Calu3 (cell line): ENCODE results near the gene SORCS3. TPM values are rescaled to one million over a fixed set of nuclear protein-coding genes. Genes with fewer than 3 reads are reported as not detected.
"Not testable (repeated sequence)": the region's sequence is repeated elsewhere in the genome, so short reads cannot be mapped to it uniquely, and the experiment has no call there.

ENCODE experiments used
- BruUV-seq: library from RNA; stranded (reverse); fragments of 400-500 nt; replicated peaks from 2 replicates; lab custom pipeline; 2021; lab: Mats Ljungman, UMichigan
- CTCF ChIA-PET: fragments of 300-600 bp; sonication (Branson Sonifier 250); formaldehyde crosslinking; loops from one replicate; lab custom pipeline; 2022; ENCODE audit warnings: antibody characterized with exemption; lab: Charles Lee
- DNase-seq: peaks from one replicate; pipeline ENCODE4 v3.0.0; 2022
- H3K27ac Mint-ChIP-seq: one replicate; pipeline ENCODE4 v1.8.0; 2022; ENCODE audit warnings: mixed read lengths; ENCODE audit not compliant: unreplicated experiment
- H3K27me3 Mint-ChIP-seq: one replicate; pipeline ENCODE4 v1.8.0; 2022; ENCODE audit warnings: mixed read lengths; ENCODE audit not compliant: unreplicated experiment
- H3K36me3 Mint-ChIP-seq: one replicate; pipeline ENCODE4 v1.8.0; 2022; ENCODE audit warnings: mild to moderate bottlenecking, moderate library complexity, mixed read lengths; ENCODE audit not compliant: insufficient read depth, unreplicated experiment
- H3K4me1 Mint-ChIP-seq: one replicate; pipeline ENCODE4 v1.8.0; 2022; ENCODE audit warnings: mild to moderate bottlenecking, low read depth, mixed read lengths; ENCODE audit not compliant: unreplicated experiment
- H3K4me3 Mint-ChIP-seq: one replicate; pipeline ENCODE4 v1.8.0; 2022; ENCODE audit warnings: mild to moderate bottlenecking, low read depth, moderate library complexity, mixed read lengths; ENCODE audit not compliant: unreplicated experiment
- H3K9me3 Mint-ChIP-seq: one replicate; pipeline ENCODE4 v1.8.0; 2022; ENCODE audit warnings: low read depth, mixed read lengths; ENCODE audit not compliant: unreplicated experiment
- intact Hi-C: fragments of 100-400 bp; cut with micrococcal nuclease; formaldehyde crosslinking; loops from one replicate; pipeline ENCODE4 v1.10.0; 2022; ENCODE audit not compliant: unreplicated experiment
- total RNA-seq: library from RNA; stranded (reverse); gene quantifications from 2 replicates; pipeline ENCODE4 v1.2.3, GENCODE V29; 2022
- TF ChIP-seq, protein P1 (sequence below): fragments of 200-600 bp; IDR thresholded peaks from one replicate; pipeline ENCODE4 v1.8.0; 2022; ENCODE audit warnings: antibody characterized with exemption; ENCODE audit not compliant: unreplicated experiment

SORCS3 gene
- total RNA-seq, 1 experiment from 2014 or later = not detected

DNA sequence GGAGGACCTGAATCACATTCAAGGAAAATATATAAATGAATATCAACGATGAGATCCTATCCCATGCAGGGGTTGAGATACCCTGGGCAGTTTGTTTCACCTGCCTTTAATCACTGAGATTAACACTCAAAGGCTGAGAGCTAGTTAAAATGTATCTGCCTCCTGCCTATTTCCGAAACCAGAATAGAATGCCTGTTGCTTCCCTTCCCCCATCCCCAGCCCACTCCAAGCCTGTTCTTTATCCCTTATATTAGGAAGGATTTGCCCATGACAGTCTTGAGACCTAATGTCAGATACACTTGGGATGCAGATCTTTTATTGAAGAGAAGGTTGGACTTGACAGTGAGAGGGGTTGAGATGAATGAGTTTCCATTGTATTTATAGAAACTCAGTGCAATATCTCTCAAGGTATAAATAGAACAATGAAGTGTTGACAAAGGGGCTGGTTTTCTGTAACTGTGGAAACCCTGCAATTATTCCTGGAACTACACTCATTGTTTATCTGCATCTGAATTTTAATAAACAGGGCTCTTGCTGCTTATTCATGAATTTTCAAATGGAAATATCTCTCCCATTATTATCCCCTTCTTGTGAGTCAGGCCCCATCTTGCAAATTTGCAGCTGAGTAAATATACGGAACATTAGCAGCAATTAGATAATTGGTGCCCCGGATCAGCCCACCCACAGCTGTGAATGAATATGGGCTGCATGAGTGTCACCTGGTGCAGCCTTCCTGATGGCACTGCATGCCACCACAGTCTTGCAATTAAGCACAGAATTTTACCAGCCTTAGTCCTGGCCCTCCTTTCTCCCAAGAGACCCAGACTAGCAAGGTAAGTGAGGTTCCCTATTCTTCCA, 66.7 kb downstream of the SORCS3 start:
- intact Hi-C loops = no loop called here
- CTCF ChIA-PET = no interaction called here
- no peaks in the 10 kb centered on the region for H3K9me3 Mint-ChIP-seq
- no peak for DNase-seq
- H3K4me3 Mint-ChIP-seq = no peak overlapping the region
- no peak overlapping the region for H3K27ac Mint-ChIP-seq
- no TSS peak for BruUV-seq
- no peaks in the 10 kb centered on the region for H3K4me1 Mint-ChIP-seq
- TF ChIP-seq, protein P1, sequence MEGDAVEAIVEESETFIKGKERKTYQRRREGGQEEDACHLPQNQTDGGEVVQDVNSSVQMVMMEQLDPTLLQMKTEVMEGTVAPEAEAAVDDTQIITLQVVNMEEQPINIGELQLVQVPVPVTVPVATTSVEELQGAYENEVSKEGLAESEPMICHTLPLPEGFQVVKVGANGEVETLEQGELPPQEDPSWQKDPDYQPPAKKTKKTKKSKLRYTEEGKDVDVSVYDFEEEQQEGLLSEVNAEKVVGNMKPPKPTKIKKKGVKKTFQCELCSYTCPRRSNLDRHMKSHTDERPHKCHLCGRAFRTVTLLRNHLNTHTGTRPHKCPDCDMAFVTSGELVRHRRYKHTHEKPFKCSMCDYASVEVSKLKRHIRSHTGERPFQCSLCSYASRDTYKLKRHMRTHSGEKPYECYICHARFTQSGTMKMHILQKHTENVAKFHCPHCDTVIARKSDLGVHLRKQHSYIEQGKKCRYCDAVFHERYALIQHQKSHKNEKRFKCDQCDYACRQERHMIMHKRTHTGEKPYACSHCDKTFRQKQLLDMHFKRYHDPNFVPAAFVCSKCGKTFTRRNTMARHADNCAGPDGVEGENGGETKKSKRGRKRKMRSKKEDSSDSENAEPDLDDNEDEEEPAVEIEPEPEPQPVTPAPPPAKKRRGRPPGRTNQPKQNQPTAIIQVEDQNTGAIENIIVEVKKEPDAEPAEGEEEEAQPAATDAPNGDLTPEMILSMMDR = no peak
- H3K27me3 Mint-ChIP-seq = peaks cover 10% of the 10 kb centered on the region
- no peaks in the 10 kb centered on the region for H3K36me3 Mint-ChIP-seq

DNA sequence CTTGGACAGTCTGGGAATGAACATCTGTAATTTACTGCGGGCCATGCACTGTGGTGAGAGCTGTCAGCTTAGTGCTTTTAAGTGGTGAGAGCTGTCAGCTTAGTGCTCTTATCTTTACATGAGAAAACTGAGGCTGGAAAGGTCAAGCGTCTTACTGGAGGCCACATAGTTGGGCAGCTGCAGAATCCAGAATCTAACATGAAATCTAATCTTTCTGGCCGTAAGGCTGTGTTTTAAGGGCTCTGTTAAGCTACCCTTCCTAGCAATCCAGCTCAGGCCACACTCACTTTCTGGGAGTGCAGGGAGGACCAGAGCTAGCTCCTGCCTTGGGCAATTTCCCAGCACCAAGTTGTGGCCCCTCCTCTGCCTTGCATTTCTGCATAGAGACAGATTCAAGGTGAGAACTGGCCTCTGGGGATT, 70.2 kb downstream of the SORCS3 start:
- Mint-ChIP-seq H3K9me3 (no peaks in the 10 kb centered on the region), H3K4me1 (no peaks in the 10 kb centered on the region), H3K36me3 (no peaks in the 10 kb centered on the region), H3K4me3 (no peak overlapping the region), H3K27me3 (peaks cover 22% of the 10 kb centered on the region), H3K27ac (no peak overlapping the region)
- TF ChIP-seq, protein P1 = no peak
- intact Hi-C loops = no loop called here
- CTCF ChIA-PET = no interaction called here
- DNase-seq = no peak
- BruUV-seq = no TSS peak

DNA sequence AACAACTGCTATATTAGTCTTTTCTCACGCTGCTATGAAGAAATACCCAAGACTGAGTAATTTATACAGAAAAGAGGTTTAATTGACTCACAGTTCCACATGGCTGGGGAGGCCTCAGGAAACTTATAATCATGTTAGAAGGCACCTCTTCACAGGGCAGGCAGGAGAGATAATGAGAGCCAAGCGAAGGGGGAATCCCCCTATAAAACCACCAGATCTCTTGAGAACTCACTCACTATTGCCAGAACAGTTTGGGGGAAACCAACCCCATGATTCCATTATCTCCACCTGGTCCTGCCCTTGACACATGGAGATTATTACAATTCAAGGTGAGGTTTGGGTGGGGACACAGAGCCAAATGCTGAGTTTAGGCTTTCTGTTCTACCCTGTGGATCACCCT, 89.5 kb downstream of the SORCS3 start:
- H3K27ac Mint-ChIP-seq, H3K36me3 Mint-ChIP-seq, H3K9me3 Mint-ChIP-seq, intact Hi-C loops, DNase-seq, CTCF ChIA-PET, BruUV-seq, H3K4me1 Mint-ChIP-seq, H3K4me3 Mint-ChIP-seq: not testable (repeated sequence)
- peaks cover 13% of the 10 kb centered on the region for H3K27me3 Mint-ChIP-seq

DNA sequence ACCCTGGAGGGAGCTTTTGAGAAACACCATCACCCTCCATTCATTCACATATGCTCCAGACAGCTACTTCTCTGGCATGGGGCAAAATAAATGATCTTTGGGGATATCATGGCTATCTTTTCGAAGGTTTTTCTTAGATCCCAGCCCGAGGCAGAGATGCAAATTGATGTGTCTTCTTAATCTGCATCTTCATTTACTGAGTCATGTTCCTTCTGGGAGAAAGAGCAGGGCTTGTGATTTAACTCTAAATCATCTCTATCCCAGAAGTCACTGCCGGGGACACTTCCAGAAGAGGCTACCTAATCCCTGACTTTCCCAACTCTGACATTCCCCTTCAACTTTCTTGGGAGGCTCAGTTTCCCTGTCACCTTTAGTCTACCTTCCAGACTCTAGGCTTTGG, 90.1 kb downstream of the SORCS3 start:
- TF ChIP-seq, protein P1 = no peak

DNA sequence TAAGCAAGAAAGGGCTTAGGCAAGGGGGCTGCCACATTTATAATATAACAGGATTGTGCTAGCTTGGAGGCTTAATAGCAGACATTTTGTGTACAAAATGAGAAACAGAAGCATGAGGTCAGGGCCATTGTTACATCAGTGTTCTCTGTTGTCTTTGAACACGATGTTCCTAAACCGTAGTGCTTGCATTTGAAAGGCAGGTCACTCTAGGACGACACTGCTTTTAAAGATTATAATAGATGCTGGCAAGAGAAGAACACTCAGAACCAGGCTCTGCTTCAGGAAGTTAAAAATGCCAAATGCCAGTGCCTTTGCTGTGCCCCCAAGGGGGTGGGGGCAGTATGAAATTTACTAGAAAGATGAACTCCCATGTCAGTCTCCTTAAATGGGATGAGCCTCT, 91.1 kb downstream of the SORCS3 start:
- DNase-seq = no peak
- Mint-ChIP-seq H3K36me3 (no peaks in the 10 kb centered on the region), H3K9me3 (no peaks in the 10 kb centered on the region), H3K27me3 (peaks cover 13% of the 10 kb centered on the region), H3K4me3 (no peak overlapping the region), H3K27ac (no peak overlapping the region), H3K4me1 (no peaks in the 10 kb centered on the region)
- TF ChIP-seq, protein P1 = no peak
- CTCF ChIA-PET = no interaction called here
- no TSS peak for BruUV-seq
- intact Hi-C loops = no loop called here

More for the DNA sequence above, 90.1 kb downstream of the SORCS3 start:
- Mint-ChIP-seq H3K4me1 (no peaks in the 10 kb centered on the region), H3K27ac (no peak overlapping the region), H3K9me3 (no peaks in the 10 kb centered on the region), H3K36me3 (no peaks in the 10 kb centered on the region), H3K4me3 (no peak overlapping the region), H3K27me3 (peaks cover 13% of the 10 kb centered on the region)
- intact Hi-C loops = no loop called here
- CTCF ChIA-PET = no interaction called here
- no peak for DNase-seq
- BruUV-seq = no TSS peak
